GM12878 (cell line): ENCODE measurements around the gene KCNQ1. TPM values are rescaled to one million over a fixed set of nuclear protein-coding genes. Genes with fewer than 3 reads are reported as not detected.

ENCODE experiments used
- BMI1 ChIP-seq: fragments of 450-650 bp; IDR thresholded peaks from 2 replicates; pipeline ENCODE4 v1.6.1; 2016; ENCODE audit warnings: mild to moderate bottlenecking, moderate library complexity, borderline replicate concordance
- CEBPZ ChIP-seq: fragments of 150-350 bp; IDR thresholded peaks from 2 replicates; pipeline ENCODE4 v1.6.1; 2016; ENCODE audit warnings: low read depth, low read length
- ESRRA ChIP-seq: IDR thresholded peaks from 2 replicates; pipeline ENCODE4 v1.6.1; 2012; ENCODE audit warnings: mild to moderate bottlenecking, low read length, improper control_type of control experiment
- FOXM1 ChIP-seq: IDR thresholded peaks from 2 replicates; pipeline ENCODE4 v1.6.1; 2012; ENCODE audit warnings: low read depth, mild to moderate bottlenecking, inconsistent platforms, low read length, moderate library complexity
- GATAD2B ChIP-seq: fragments of 450-650 bp; conservative IDR thresholded peaks from 2 replicates; pipeline ENCODE4 v1.6.1; 2017; ENCODE audit warnings: low read depth, mild to moderate bottlenecking, moderate library complexity
- HDAC2 ChIP-seq: fragments of 200-600 bp; sonication (generic); IDR thresholded peaks from 2 replicates; pipeline ENCODE4 v1.6.1; 2017
- PKNOX1 ChIP-seq: fragments of 450-650 bp; IDR thresholded peaks from 2 replicates; pipeline ENCODE4 v1.6.1; 2016; ENCODE audit warnings: mild to moderate bottlenecking
- RBBP5 ChIP-seq: fragments of 200-600 bp; sonication (generic); conservative IDR thresholded peaks from 2 replicates; pipeline ENCODE4 v1.6.1; 2016
- SIN3A ChIP-seq: IDR thresholded peaks from 2 replicates; pipeline ENCODE4 v1.6.1; 2012; ENCODE audit warnings: low read depth, low read length, improper control_type of control experiment
- SMAD5 ChIP-seq: IDR thresholded peaks from 2 replicates; pipeline ENCODE4 v1.6.1; 2016; ENCODE audit warnings: antibody characterized with exemption, low read depth
- STAT3 ChIP-seq: IDR thresholded peaks from 2 replicates; pipeline ENCODE4 v1.6.1; 2011; ENCODE audit warnings: low read depth, low read length, improper control_type of control experiment
- TARDBP ChIP-seq: IDR thresholded peaks from 2 replicates; pipeline ENCODE4 v1.6.1; 2016; ENCODE audit warnings: borderline replicate concordance
- polyA plus RNA-seq, 11 experiments: library from polyadenylated mRNA; depleted of rRNA in 4 of 11; unstranded in 6 of 11; stranded (reverse) in 5 of 11; fragments of >200 nt; fragmentation: Nextera tagmentation in 4 of 11; fragmentation: Illumina TruSeq in 1 of 11; extraction: Ambion mirVana in 4 of 11; extraction: Trizol in 1 of 11; gene quantifications; 1 replicate in 1 of 11; 2 replicates in 10 of 11; pipeline versions ENCODE4 v1.2.1 to v1.2.3, GENCODE V29; 2011 to 2016; ENCODE audit warnings: inconsistent platforms in 2 of 11, missing spikeins in 2 of 11, low read depth in 1 of 11
- total RNA-seq, 4 experiments: library from RNA; depleted of rRNA in 3 of 4; stranded (reverse); fragments of >200 nt in 3 of 4; fragmentation: Illumina TruSeq in 1 of 4; extraction: Trizol in 1 of 4; gene quantifications; 2 replicates each; pipeline versions ENCODE4 v1.2.1 to v1.2.3, GENCODE V29; 2013 to 2021

The KCNQ1 gene
- total and polyA plus RNA-seq, 10 of the 15 experiments (the other 5 are each of a cell fraction or from before 2014, with no cell fraction given), result 0.03 to 0.15 (median 0.12) TPM; not detected in 7

- TF ChIP-seq BMI1 (no peak), RBBP5 (no peak), HDAC2 (no peak), SIN3A (no peak), FOXM1 (no peak), STAT3 (no peak), SMAD5 (no peak), GATAD2B (no peak), ESRRA (no peak), CEBPZ (no peak), TARDBP (no peak), PKNOX1 (no peak)
- TF ChIP-seq, all 136 proteins: peak for 0
Measured at GRCh38 chr11:2650343-2650867, 205.6 kb downstream of the KCNQ1 start (continued).
